Heart left ventricle (tissue), 16 donors: ENCODE results near the gene BCL7C. TPM values are rescaled to one million over a fixed set of nuclear protein-coding genes. Genes with fewer than 3 reads are reported as not detected.

Experiments used
- ATAC-seq, 4 donors: fragments of 200-7000 bp; cut with Tn5 transposase; one replicate each; pipeline ENCODE4 v1.9.1; 2020 to 2022; ENCODE audit warnings: moderate library complexity in 4 of 4, mild to moderate bottlenecking in 3 of 4, moderate number of reproducible peaks in 1 of 4
- DNase-seq, 5 donors: peaks; one replicate each; pipeline ENCODE4 v3.0.0-alpha.2; 2020
- H3K27ac ChIP-seq, 12 donors: fragments of 200-600 bp; sonication (generic) in 4 of 12; one replicate each; pipeline versions ENCODE4 v1.5.0 to v1.8.0; 2016 to 2022; ENCODE audit warnings: mild to moderate bottlenecking in 2 of 12
- H3K27me3 ChIP-seq, 9 donors: fragments of 200-600 bp; sonication (generic) in 2 of 9; one replicate each; pipeline versions ENCODE4 v1.5.1 to v1.8.0; 2016 to 2022; ENCODE audit warnings: mild to moderate bottlenecking in 3 of 9
- H3K36me3 ChIP-seq, 9 donors: fragments of 200-600 bp; sonication (generic) in 2 of 9; one replicate each; pipeline versions ENCODE4 v1.5.0 to v1.8.0; 2018 to 2022; ENCODE audit warnings: mild to moderate bottlenecking in 2 of 9
- H3K4me1 ChIP-seq, 12 donors: fragments of 200-600 bp; sonication (generic) in 4 of 12; one replicate each; pipeline versions ENCODE4 v1.5.0 to v1.8.0; 2016 to 2022; ENCODE audit warnings: mild to moderate bottlenecking in 3 of 12
- H3K4me3 ChIP-seq, 12 donors: fragments of 200-600 bp; sonication (generic) in 4 of 12; one replicate each; pipeline versions ENCODE4 v1.5.0 to v1.8.0; 2017 to 2022; ENCODE audit warnings: mild to moderate bottlenecking in 9 of 12, moderate library complexity in 4 of 12
- H3K9me3 ChIP-seq, 12 donors: fragments of 200-600 bp; sonication (generic) in 4 of 12; one replicate each; pipeline versions ENCODE4 v1.5.0 to v1.8.0; 2016 to 2022; ENCODE audit warnings: mild to moderate bottlenecking in 1 of 12
- POLR2A ChIP-seq, 2 donors: fragments of 450-650 bp; IDR thresholded peaks; one replicate each; pipeline ENCODE4 v1.6.1; 2017; ENCODE audit warnings: antibody characterized with exemption in 2 of 2, mild to moderate bottlenecking in 2 of 2, moderate library complexity in 2 of 2
- WGBS, 4 donors: extraction: QIAGEN DNeasy Blood & Tissue Kit in 2 of 4; methylation state at CpG; one replicate each; pipeline versions ENCODE4 v1.1.5 to v1.1.7; 2013 to 2018; 5-methylcytosine and 5-hydroxymethylcytosine counted together
- intact Hi-C, 10 donors: fragments of 100-400 bp; cut with DNase I; formaldehyde crosslinking; loops; one replicate each; pipeline versions ENCODE4 v1.11.1 to v1.14.2; 2022
- polyA plus RNA-seq, 2 donors: library from polyadenylated mRNA; stranded (reverse); fragments of 200-250 nt; gene quantifications; one replicate each; pipeline ENCODE4 v1.2.3, GENCODE V29; 2013
- total RNA-seq, 9 donors: library from RNA; depleted of rRNA in 2 of 9; stranded (reverse); fragments of >200 nt in 2 of 9; fragmentation: NEBNext Ultra II Directional in 3 of 9; extraction: Animal tissue kit (Norgen Biotek cat#: 25700) in 3 of 9; gene quantifications; one replicate each; pipeline versions ENCODE4 v1.1.0 to v1.2.4, GENCODE V29; 2016 to 2023
- TF ChIP-seq, protein P1 (sequence below), 12 donors: fragments of 200-600 bp; sonication (generic) in 4 of 12; IDR thresholded peaks; one replicate each; pipeline versions ENCODE4 v1.5.0 to v1.8.0; 2018 to 2022; ENCODE audit warnings: antibody characterized with exemption in 12 of 12, mild to moderate bottlenecking in 5 of 12
- donor health status: ischemic (EF 13 %, LVEDD 7.1; RV severe dilation, severe dysfunction).
- donor health status: healthy with polysubstance abuse.
- donor health status: DM: no; HTN: yes; CAD: no.
- donor health status: DM: no; HTN: no; CAD: no.
- donor health status: ischemic (EF 25% LVEDD 6.9; RV normal size, moderate dysfunction).
- donor health status: ischemic (EF 25% LVEDD 5.7; RV mildly dilated, moderate dysfunction).
- donor health status: healthy.
- donor health status: DM: yes; HTN: yes; CAD: no.
- donor health status: ischemic (EF 35%, LVEDD 5.7; RV mildly dilated, moderate dysfunction).
- donor health status: nonischemic (EF 11% LVEDD 7.7; RV severe dilation, severe dysfunction).
- donor health status: DM: yes; HTN: yes; CAD: no.
- donor health status: PGD.
- donor health status: ischemic (EF 29% LVEDD 5.4; RV normal size, mild dysfunction).
- donor health status: nonischemic (EF 23%, LVEDD 6.1; RV moderate dilation, normal function).

The BCL7C gene
- total and polyA plus RNA-seq, 11 donors = 23.1 to 43.4 (median 28.7) TPM

DNA sequence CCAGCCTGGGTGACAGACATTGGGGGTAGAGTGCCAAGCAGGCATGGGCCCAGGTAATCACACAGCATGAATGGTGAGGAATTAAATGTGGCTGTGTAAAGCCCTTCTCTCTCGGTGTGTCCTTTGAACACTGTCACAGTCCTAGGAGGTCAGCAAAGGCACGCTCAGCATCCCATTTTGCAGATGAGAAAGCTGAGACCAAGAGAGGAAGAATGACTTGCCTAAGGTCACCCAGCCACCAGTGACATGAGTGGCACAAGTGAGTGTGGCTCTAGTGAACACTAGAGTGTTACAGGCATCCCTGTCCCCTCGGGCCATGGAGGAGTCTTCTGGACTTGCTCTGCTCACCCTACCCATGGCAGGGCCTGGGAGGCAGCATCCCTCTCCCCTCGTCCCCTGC is 13.2 kb upstream of the BCL7C start:
- 88 to 93% (median 89%) methylated on average over 3 to 4 of the region's 4 CpGs for WGBS, 4 donors
- no peak for DNase-seq
- Histone ChIP-seq H3K27me3 (no peaks in the 10 kb centered on the region), H3K4me1 (peaks cover 0 to 25% (median 15%) of the 10 kb centered on the region in 12 donors), H3K36me3 (no peaks in the 10 kb centered on the region), H3K9me3 (no peaks in the 10 kb centered on the region), H3K4me3 (no peak overlapping the region), H3K27ac (no peak overlapping the region)
- intact Hi-C loops = no loop called here
- ATAC-seq = no peak
- TF ChIP-seq POLR2A (IDR thresholded peaks at IDR 0.05) = no peak
- TF ChIP-seq, protein P1, sequence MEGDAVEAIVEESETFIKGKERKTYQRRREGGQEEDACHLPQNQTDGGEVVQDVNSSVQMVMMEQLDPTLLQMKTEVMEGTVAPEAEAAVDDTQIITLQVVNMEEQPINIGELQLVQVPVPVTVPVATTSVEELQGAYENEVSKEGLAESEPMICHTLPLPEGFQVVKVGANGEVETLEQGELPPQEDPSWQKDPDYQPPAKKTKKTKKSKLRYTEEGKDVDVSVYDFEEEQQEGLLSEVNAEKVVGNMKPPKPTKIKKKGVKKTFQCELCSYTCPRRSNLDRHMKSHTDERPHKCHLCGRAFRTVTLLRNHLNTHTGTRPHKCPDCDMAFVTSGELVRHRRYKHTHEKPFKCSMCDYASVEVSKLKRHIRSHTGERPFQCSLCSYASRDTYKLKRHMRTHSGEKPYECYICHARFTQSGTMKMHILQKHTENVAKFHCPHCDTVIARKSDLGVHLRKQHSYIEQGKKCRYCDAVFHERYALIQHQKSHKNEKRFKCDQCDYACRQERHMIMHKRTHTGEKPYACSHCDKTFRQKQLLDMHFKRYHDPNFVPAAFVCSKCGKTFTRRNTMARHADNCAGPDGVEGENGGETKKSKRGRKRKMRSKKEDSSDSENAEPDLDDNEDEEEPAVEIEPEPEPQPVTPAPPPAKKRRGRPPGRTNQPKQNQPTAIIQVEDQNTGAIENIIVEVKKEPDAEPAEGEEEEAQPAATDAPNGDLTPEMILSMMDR (IDR thresholded peaks at IDR 0.05) = no peak

DNA sequence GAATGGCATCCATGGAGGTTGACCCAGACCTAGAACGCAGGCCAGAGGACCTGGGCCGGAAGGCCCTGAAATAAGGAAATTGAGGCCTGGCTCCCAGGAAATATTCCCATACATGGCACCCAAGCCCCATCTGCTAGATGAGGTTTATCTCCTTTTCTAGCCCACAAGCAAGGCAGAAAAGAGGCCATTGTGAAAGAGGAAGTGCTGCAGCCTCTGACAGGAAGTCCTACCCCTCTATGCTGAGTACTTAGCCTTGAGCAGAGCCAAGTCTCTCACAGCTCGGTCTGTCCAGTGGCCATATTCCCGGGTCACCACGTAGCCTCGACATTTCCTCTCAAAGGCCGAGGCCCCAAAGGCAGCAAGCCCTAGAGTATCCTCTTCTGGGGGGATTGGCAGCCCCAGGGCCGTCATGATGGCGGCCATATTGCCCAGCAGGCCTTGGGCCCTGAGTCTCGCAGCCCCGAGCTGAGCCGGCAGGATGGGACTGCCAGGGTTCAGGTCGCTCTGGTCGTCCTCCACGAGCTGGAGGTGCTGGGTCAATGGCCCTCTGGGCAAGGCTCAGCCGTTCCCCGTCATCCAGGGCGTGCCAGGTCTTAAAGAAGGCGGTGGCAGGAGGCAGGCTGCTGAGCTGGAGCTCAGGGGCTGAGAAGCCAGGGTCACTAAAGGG is 10.4 kb upstream of the BCL7C start:
- Histone ChIP-seq H3K4me3 (peak overlapping the region in 2 of 12 donors; percentile 12 to 16), H3K27ac (peak overlapping the region; percentile 49 to 96 (median 91)), H3K4me1 (peaks cover 0 to 35% (median 20%) of the 10 kb centered on the region in 12 donors), H3K27me3 (no peaks in the 10 kb centered on the region), H3K9me3 (no peaks in the 10 kb centered on the region), H3K36me3 (no peaks in the 10 kb centered on the region)
- DNase-seq = no peak
- intact Hi-C loops = loop anchor here in 6 of 10 donors (5.0 kb wide), 2 partner anchors 57 to 62 kb away; no protein-coding TSS in a partner anchor
- TF ChIP-seq POLR2A (IDR thresholded peaks at IDR 0.05) = no peak
- TF ChIP-seq, protein P1 (IDR thresholded peaks at IDR 0.05) = no peak
- 80 to 90% (median 87%) methylated on average over 15 to 19 of the region's 19 CpGs for WGBS, 4 donors
- no peak for ATAC-seq

DNA sequence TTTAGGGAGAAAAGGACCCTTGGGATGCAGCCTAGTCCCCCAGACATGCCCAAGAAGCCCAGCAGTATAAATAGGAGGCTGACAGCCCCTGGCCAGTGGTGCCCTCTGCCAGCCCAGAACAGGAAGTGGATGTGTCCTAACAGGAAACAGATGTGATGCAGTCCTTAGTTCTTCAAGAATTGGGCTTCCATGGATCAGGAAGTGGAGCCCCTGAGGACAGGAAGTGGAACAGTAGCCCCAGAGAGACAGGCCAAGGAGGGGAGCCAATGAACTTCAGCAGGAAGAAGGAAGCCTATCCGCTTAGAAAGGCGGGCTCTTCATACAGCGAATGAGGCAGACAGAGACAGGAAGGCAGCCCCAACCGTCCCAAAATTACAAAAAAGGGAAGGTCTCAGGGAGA is 9.7 kb upstream of the BCL7C start:
- Histone ChIP-seq H3K27ac (peak overlapping the region; percentile 49 to 96 (median 91)), H3K4me3 (peak overlapping the region in 1 of 12 donors; percentile 16), H3K27me3 (no peaks in the 10 kb centered on the region), H3K36me3 (no peaks in the 10 kb centered on the region), H3K9me3 (no peaks in the 10 kb centered on the region), H3K4me1 (peaks cover 0 to 35% (median 20%) of the 10 kb centered on the region in 12 donors)
- intact Hi-C loops = loop anchor here in 6 of 10 donors (5.0 kb wide), 2 partner anchors 56 to 61 kb away; no protein-coding TSS in a partner anchor
- peak; percentile 20 to 72 (median 40) for ATAC-seq
- WGBS, 4 donors = 38 to 83% (median 64%) methylated on average over 4 of the region's 4 CpGs
- DNase-seq = peak in 3 of 5 donors; percentile 53 to 61 (median 61)
- TF ChIP-seq, protein P1 (IDR thresholded peaks at IDR 0.05) = no peak
- no peak for TF ChIP-seq POLR2A (IDR thresholded peaks at IDR 0.05)

DNA sequence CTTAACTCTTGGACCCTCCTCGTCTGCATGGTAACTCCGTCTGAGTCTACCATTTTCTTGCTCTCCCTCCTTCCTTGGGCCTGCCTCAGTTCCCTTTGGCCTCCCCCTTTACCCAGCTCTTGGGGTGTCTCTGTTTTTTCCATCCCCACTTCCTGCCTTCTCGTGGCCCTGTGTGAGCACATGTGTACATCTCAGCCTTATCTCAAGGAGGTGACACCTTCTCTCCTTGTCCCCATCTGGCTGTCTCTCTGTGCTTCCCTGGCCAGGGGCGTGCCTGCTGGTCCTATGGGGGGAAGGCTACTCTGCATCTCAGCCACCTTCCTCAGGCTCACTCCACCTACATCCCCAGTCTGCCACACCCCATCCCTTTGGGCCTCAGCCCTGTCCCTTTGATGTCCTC is 9.1 kb upstream of the BCL7C start:
- ATAC-seq = peak in 1 of 4 donors; percentile 24
- Histone ChIP-seq H3K4me3 (peak overlapping the region in 8 of 12 donors; percentile 43 to 72 (median 63)), H3K9me3 (no peaks in the 10 kb centered on the region), H3K27ac (peak overlapping the region; percentile 68 to 96 (median 92)), H3K36me3 (no peaks in the 10 kb centered on the region), H3K4me1 (peaks cover 0 to 35% (median 20%) of the 10 kb centered on the region in 12 donors), H3K27me3 (no peaks in the 10 kb centered on the region)
- 68 to 78% (median 71%) methylated on average over 4 of the region's 4 CpGs for WGBS, 4 donors
- intact Hi-C loops = loop anchor here in 6 of 10 donors (5.0 kb wide), 2 partner anchors 56 to 61 kb away; no protein-coding TSS in a partner anchor
- TF ChIP-seq POLR2A (IDR thresholded peaks at IDR 0.05) = no peak
- TF ChIP-seq, protein P1 (IDR thresholded peaks at IDR 0.05) = no peak
- no peak for DNase-seq
